ENCODE results near the gene CSDE1.
"Not testable (repeated sequence)": the region's sequence is repeated elsewhere in the genome, so short reads cannot be mapped to it uniquely, and the experiment has no call there.

CSDE1 gene

DNA sequence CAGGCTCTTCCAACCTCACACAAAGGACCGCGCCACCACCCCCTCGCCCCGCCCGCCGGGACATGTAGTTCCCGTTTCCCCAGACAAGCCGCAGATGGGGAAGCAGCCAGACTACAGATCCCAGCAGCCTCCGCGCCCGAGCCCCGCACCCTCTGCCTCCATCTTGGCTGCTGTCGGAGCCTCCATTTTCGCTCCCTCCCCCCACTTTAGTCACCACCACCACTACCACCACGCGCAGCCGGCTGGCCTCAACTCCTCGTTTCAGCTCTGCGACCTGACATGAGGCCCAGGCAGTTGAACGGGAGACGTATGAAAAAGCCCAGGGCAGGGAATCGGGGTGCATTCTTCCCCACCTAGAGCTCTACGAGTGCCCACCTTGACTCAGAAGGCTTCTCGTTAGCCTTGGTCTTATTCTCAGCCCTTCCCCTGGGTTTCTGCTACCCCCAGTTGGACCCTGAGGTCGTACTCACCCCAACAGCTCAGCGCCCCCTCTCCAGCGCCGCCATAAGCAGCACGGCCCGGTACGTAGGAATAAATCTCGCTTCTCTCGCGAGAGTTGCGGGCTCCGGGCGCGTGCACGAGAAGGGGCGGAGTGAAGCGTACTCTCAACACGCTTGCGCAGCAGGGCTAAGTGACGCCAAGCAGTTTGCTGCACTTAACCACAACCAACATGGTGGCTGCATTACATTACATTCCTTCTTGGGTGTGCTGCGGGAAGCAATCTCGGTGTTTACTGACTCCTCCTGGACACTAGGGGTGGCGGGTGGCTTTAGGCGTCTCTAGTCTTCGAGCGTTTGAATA, at the start of gene CSDE1:
CSDE1 (minus strand) TSS at position 530 of the 801 bp plus-strand sequence. CDS start 18,094 bp downstream, outside the sequence.
- DNase-seq, result peak; percentile 96

GRCh38 chr1:114804449-114804848, 46.7 kb upstream of the CSDE1 start:
- DNase-seq, result not testable (repeated sequence)

GRCh38 chr1:114803001-114803400, 45.2 kb upstream of the CSDE1 start:
- DNase-seq, result no peak

DNA sequence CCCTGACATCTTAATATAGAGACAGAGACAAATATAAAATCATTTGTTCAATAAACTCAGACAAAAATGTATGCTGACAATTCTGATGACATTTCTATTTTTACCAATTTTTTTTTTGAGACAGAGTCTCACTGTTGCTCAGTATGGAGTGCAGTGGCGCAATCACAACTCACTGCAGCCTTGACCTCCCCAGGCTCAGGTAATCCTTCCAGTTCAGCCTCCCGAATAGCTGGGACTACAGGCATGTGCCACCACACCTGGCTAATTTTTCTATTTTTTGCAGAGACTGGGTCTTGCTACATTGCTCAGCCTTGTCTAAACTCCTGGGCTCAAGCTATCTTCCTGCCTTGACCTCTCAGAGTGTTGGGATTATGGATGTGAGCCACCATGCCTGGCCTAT, 36.3 kb upstream of the CSDE1 start:
- DNase-seq, result no peak

DNA sequence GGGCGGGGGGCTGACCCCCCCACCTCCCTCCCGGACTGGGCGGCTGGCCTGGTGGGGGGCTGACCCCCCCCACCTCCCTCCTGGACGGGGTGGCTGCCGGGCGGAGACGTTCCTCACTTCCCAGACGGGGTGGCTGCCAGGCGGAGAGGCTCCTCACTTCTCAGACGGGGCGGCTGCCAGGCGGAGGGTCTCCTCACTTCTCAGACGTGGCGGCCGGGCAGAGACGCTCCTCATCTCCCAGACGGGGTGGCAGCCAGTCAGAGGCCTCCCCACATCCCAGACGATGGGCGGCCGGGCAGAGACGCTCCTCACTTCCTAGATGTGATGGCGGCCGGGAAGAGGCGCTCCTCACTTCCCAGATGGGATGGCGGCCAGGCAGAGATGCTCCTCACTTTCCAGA, 32.8 kb upstream of the CSDE1 start:
- not testable (repeated sequence) for DNase-seq

- DNase-seq, result not testable (repeated sequence)
These were observed 28.7 kb upstream of the CSDE1 start for GRCh38 chr1:114786440-114786839.

GRCh38 chr1:114782476-114782875, 24.7 kb upstream of the CSDE1 start:
- DNase-seq, result no peak

GRCh38 chr1:114780344-114781226, 22.8 kb upstream of the CSDE1 start, which contains the start of gene SIKE1:
Gene SIKE1, minus strand, starts transcription at chr1:114780685. Its CDS starts 78 bp downstream, at chr1:114780607.
- DNase-seq, result peak; percentile 94

- DNase-seq, result no peak
These were observed 21.9 kb upstream of the CSDE1 start for GRCh38 chr1:114779722-114780121.

DNA sequence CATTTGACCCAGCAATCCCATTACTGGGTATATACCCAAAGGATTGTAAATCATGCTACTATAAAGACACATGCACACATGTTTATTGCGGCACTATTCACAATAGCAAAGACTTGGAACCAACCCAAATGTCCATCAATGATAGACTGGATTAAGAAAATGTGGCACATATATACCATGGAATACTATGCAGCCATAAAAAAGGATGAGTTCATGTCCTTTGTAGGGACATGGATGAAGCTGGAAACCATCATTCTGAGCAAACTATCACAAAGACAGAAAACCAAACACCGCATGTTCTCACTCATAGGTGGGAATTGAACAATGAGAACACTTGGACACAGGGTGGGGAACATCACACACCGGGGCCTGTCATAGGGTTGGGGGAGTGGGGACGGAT, 18.9 kb upstream of the CSDE1 start:
- not testable (repeated sequence) for DNase-seq

GRCh38 chr1:114771992-114772391, 14.2 kb upstream of the CSDE1 start:
- no peak for DNase-seq

- DNase-seq, result no peak
These were observed 13.2 kb upstream of the CSDE1 start for GRCh38 chr1:114770989-114771388.

DNA sequence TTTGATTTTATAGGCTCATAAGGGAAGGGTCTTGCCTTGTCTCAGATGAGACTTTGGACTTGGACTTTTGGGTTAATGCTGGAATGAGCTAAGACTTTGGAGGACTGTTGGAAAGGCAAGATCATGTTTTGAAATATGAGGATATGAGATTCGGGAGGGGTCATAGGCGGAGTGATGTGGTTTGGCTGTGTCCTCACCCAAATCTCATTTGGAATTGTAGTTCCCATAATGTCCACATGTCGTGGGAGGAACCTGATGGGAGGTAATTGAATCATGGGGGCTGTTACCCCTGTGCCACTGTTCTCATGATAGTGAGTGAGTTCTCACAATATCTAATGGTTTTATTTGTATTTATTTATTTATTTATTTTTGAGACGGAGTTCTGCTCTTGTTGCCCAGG, 6.9 kb upstream of the CSDE1 start:
- DNase-seq, result no peak

DNA sequence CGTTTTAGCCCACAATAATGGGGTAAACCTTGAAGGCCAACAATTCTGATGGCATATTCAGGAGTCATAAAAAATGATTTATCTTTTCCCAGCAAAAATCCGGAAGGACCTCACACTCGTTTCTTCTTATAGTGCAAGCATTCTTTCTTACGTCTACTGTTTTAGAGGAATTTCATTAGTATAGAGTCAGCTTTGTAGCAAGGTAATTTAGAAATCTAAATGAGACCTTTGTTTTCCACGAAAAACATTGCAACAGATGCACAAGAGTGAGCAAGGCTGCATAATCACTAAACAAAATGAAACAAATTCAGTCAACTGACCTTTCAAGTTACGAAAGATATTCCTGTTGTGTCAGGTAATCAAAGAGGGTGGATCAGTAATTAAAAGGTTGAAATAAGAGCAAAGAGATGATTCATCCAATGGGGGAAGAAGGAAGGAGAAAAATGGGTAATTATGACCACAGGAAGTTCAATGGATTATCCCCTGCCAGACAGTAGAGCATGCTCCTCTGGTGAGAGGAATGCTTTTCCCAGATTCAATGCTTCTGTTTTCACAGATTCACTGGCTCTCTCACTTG, 560 bp upstream of the CSDE1 start:
- DNase-seq, result no peak

DNA sequence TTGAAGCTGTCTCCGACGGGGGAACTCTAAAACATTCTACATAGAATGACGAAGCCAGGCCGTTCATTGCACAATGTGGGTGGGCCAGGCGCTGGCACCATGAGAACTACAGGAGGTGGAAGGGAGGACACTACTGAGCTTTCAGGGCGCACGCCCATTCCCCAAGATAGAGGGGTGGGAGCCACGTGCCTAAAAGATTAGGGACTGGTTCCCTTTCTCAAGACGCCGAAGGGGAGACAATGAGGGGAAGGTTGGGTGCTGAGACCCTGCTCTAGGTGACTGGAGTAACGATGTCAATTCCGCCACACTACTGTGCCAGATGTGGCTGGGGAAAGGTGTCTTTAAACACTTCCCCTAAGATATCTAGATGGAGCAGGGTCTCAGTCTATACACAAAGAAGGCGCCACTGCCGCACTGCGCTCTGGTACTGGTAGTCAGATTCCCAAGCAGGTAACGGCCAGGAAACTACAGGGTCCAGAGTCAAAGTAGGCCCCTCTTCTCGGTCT, 782 bp downstream of the CSDE1 start:
- DNase-seq, result no peak

DNA sequence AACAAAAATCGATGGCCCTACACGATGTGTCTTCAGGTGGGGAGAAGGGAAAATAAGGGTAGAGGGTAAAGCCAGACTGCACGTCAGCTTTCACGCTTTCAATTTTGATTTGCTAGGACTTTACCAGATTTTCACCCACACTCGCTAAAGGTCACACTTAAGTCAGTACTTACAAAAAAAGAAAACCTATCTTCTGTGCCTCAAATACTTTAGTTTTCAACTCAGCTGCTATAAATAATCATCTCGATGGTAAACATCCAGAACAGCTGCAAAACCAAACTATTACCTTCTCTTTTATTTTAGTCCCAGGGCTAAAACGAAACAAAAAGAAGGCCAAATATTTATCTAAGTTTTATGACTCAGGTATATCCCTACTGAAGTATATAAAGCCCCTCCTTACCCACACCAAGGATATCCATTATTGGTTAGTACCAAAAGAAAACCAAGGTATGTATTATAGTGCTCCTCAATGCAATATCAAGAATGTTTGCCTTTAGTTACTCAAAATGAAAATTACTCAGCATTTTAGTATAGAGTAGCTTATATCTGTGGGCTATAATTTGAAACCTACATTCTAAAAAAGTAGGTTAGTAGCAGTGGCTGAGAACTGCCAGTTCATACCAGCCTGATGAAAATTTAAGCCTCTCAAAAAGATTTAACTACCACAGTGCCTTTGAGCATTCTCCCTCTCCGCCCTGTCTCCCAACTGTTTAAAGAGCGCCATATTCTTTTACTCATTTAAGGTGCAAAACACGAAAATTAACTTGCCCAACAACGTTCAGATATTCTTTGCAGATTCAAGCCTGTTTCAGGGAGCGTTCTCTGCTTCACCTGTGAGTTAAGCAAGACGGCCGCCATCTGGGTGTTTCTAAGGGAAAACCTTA, 1.5 kb downstream of the CSDE1 start:
- no peak for DNase-seq

GRCh38 chr1:114755006-114755931, 2.5 kb downstream of the CSDE1 start:
- no peak for DNase-seq

GRCh38 chr1:114753702-114754101, 4.1 kb downstream of the CSDE1 start:
- DNase-seq, result not testable (repeated sequence)

DNA sequence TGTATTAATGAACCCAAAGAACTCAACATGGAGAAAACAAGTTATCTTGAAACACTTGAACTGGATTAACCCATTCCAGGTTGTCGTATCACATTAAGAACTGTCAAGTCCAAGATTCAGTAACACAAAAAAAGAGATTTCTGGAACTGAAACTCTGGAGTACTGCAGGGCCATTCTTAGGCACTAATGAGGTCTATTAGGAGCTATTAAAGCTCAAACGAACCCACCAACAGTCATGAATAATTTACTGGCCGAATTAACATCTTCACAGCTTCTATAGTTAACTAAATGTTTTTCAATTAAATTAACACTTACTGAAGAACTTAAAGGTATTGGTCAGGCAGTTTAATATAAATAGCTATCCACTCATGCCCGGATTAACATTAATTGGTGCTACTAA, 4.6 kb downstream of the CSDE1 start:
- DNase-seq, result no peak

DNA sequence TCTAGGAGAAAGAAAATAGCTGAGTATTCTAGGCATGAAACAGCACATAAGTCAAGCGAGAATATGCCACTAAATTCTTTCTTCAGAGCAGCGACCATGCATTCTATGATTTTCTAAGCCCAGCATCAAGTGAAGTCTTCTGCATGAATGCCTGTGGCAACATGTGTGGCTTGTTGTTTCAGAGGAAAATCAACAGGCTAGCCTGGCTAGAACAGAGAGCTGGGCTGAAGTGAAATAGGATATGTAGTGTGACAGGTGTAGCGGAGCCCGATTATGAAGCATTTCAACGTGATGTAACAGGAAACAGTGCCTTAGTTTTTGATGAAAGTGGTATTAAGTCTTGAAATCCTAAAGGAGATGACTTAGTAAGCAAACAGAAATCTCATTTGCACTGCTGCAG, 7.0 kb downstream of the CSDE1 start:
- DNase-seq, result no peak

DNA sequence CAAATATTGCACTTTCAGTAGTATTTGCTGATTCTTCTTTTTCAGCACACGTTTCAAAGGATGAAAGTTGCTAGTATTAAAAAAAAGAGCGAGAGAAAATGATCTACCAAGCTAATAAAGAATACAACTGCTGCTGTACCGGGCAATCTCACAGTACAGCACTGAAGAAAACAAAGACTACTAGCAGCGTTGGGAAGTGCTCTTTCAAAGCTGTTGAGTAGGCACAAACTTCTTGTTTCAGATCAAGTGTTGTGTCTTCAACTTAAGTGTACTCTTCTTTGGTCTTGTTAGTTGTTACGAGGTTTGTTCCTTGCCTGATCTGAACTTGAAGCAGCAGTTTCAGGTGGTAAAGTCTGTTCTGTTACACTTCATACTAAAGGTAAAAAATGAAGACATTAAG, 7.9 kb downstream of the CSDE1 start:
- no peak for DNase-seq

All from CD4-positive, alpha-beta T cell treated with Interleukin-17A for 4 hours (primary cell).